Activated naive CD8-positive, alpha-beta T cell treated with anti-CD3 and anti-CD28 coated beads, Interleukin-2, amount 50 U/mL, for 24 hours (primary cell): ENCODE data around the gene ADAMTS2.
"Not testable (repeated sequence)": the region's sequence is repeated elsewhere in the genome, so short reads cannot be mapped to it uniquely, and the experiment has no call there.

Experiments
- ATAC-seq: fragments of 150-1000 bp; cut with Tn5 transposase; one replicate; pipeline ENCODE4 v1.10.0; 2021
- DNase-seq: peaks from one replicate; pipeline ENCODE4 v3.0.0; 2021
- H3K27ac Mint-ChIP-seq: one replicate; pipeline ENCODE4 v1.8.0; 2021; ENCODE audit warnings: mild to moderate bottlenecking, mixed read lengths
- H3K27me3 Mint-ChIP-seq: one replicate; pipeline ENCODE4 v1.8.0; 2021; ENCODE audit warnings: mixed read lengths
- H3K36me3 Mint-ChIP-seq: one replicate; pipeline ENCODE4 v1.8.0; 2021; ENCODE audit warnings: low read depth, mixed read lengths
- H3K4me1 Mint-ChIP-seq: one replicate; pipeline ENCODE4 v1.8.0; 2021; ENCODE audit warnings: mixed read lengths
- H3K4me3 Mint-ChIP-seq: one replicate; pipeline ENCODE4 v1.8.0; 2021; ENCODE audit warnings: mild to moderate bottlenecking, moderate library complexity, mixed read lengths
- H3K9me3 Mint-ChIP-seq: one replicate; pipeline ENCODE4 v1.8.0; 2021; ENCODE audit warnings: mixed read lengths

ADAMTS2 gene

GRCh38 chr5:179283908-179284307 lies 61.4 kb downstream of the ADAMTS2 start:
- H3K27ac Mint-ChIP-seq, H3K4me3 Mint-ChIP-seq, DNase-seq, H3K4me1 Mint-ChIP-seq, H3K36me3 Mint-ChIP-seq, H3K9me3 Mint-ChIP-seq, ATAC-seq, H3K27me3 Mint-ChIP-seq: not testable (repeated sequence)

- Mint-ChIP-seq H3K27ac (no peak overlapping the region), H3K36me3 (no peaks in the 10 kb centered on the region), H3K27me3 (no peaks in the 10 kb centered on the region), H3K9me3 (peaks cover 4% of the 10 kb centered on the region), H3K4me1 (no peaks in the 10 kb centered on the region), H3K4me3 (no peak overlapping the region)
- DNase-seq (no peak), ATAC-seq (no peak)
These were observed 63.6 kb downstream of the ADAMTS2 start for GRCh38 chr5:179281694-179282093.

- H3K9me3 Mint-ChIP-seq = peaks cover 4% of the 10 kb centered on the region
- H3K36me3 Mint-ChIP-seq = no peaks in the 10 kb centered on the region
- no peak for ATAC-seq
- H3K4me1 Mint-ChIP-seq = no peaks in the 10 kb centered on the region
- no peaks in the 10 kb centered on the region for H3K27me3 Mint-ChIP-seq
- no peak overlapping the region for H3K27ac Mint-ChIP-seq
- no peak for DNase-seq
- no peak overlapping the region for H3K4me3 Mint-ChIP-seq
These were observed 65.2 kb downstream of the ADAMTS2 start for GRCh38 chr5:179280095-179280490.

GRCh38 chr5:179279347-179280094 lies 65.7 kb downstream of the ADAMTS2 start:
- H3K27me3 Mint-ChIP-seq = no peaks in the 10 kb centered on the region

GRCh38 chr5:179278546-179278945 lies 66.7 kb downstream of the ADAMTS2 start:
- DNase-seq (no peak), ATAC-seq (no peak)
- Mint-ChIP-seq H3K27ac (no peak overlapping the region), H3K4me1 (no peaks in the 10 kb centered on the region), H3K9me3 (peaks cover 4% of the 10 kb centered on the region), H3K36me3 (no peaks in the 10 kb centered on the region), H3K27me3 (no peaks in the 10 kb centered on the region), H3K4me3 (no peak overlapping the region)

More at GRCh38 chr5:179279347-179280094, 65.7 kb downstream of the ADAMTS2 start:
- Mint-ChIP-seq H3K4me3 (no peak overlapping the region), H3K9me3 (peaks cover 4% of the 10 kb centered on the region), H3K4me1 (no peaks in the 10 kb centered on the region), H3K27ac (no peak overlapping the region), H3K36me3 (no peaks in the 10 kb centered on the region)
- ATAC-seq (no peak), DNase-seq (no peak)

- no peak overlapping the region for H3K4me3 Mint-ChIP-seq
- no peaks in the 10 kb centered on the region for H3K4me1 Mint-ChIP-seq
- ATAC-seq (no peak), DNase-seq (no peak)
- H3K9me3 Mint-ChIP-seq = peaks cover 4% of the 10 kb centered on the region
- no peak overlapping the region for H3K27ac Mint-ChIP-seq
- no peaks in the 10 kb centered on the region for H3K36me3 Mint-ChIP-seq
- H3K27me3 Mint-ChIP-seq = no peaks in the 10 kb centered on the region
These were observed 67.1 kb downstream of the ADAMTS2 start for GRCh38 chr5:179278119-179278518.

GRCh38 chr5:179276838-179277395 lies 68.3 kb downstream of the ADAMTS2 start:
- no peaks in the 10 kb centered on the region for H3K4me1 Mint-ChIP-seq
- no peaks in the 10 kb centered on the region for H3K36me3 Mint-ChIP-seq

GRCh38 chr5:179275941-179276837 lies 69.1 kb downstream of the ADAMTS2 start:
- no peaks in the 10 kb centered on the region for H3K4me1 Mint-ChIP-seq
- no peak for ATAC-seq
- H3K36me3 Mint-ChIP-seq = no peaks in the 10 kb centered on the region
- H3K4me3 Mint-ChIP-seq = no peak overlapping the region
- H3K9me3 Mint-ChIP-seq = no peaks in the 10 kb centered on the region
- no peak for DNase-seq
- H3K27ac Mint-ChIP-seq = no peak overlapping the region
- no peaks in the 10 kb centered on the region for H3K27me3 Mint-ChIP-seq

More at GRCh38 chr5:179276838-179277395, 68.3 kb downstream of the ADAMTS2 start:
- Mint-ChIP-seq H3K4me3 (no peak overlapping the region), H3K27me3 (no peaks in the 10 kb centered on the region), H3K9me3 (no peaks in the 10 kb centered on the region), H3K27ac (no peak overlapping the region)
- no peak for ATAC-seq
- no peak for DNase-seq

- Mint-ChIP-seq H3K9me3 (no peaks in the 10 kb centered on the region), H3K4me1 (no peaks in the 10 kb centered on the region), H3K36me3 (no peaks in the 10 kb centered on the region), H3K4me3 (no peak overlapping the region), H3K27me3 (no peaks in the 10 kb centered on the region), H3K27ac (no peak overlapping the region)
- DNase-seq (no peak), ATAC-seq (no peak)
These were observed 69.8 kb downstream of the ADAMTS2 start for GRCh38 chr5:179275381-179275878.

- Mint-ChIP-seq H3K36me3 (no peaks in the 10 kb centered on the region), H3K27ac (no peak overlapping the region), H3K4me1 (no peaks in the 10 kb centered on the region), H3K9me3 (no peaks in the 10 kb centered on the region), H3K27me3 (no peaks in the 10 kb centered on the region), H3K4me3 (no peak overlapping the region)
- DNase-seq (no peak), ATAC-seq (no peak)
These were observed 70.6 kb downstream of the ADAMTS2 start for GRCh38 chr5:179274321-179275315.

- no peaks in the 10 kb centered on the region for H3K9me3 Mint-ChIP-seq
- H3K4me3 Mint-ChIP-seq = no peak overlapping the region
- no peaks in the 10 kb centered on the region for H3K4me1 Mint-ChIP-seq
- H3K36me3 Mint-ChIP-seq = no peaks in the 10 kb centered on the region
- no peaks in the 10 kb centered on the region for H3K27me3 Mint-ChIP-seq
- no peak for DNase-seq
- no peak overlapping the region for H3K27ac Mint-ChIP-seq
- no peak for ATAC-seq
These were observed 71.7 kb downstream of the ADAMTS2 start for GRCh38 chr5:179273441-179274145.

GRCh38 chr5:179273073-179273435 lies 72.2 kb downstream of the ADAMTS2 start:
- Mint-ChIP-seq H3K27me3 (no peaks in the 10 kb centered on the region), H3K9me3 (no peaks in the 10 kb centered on the region), H3K36me3 (no peaks in the 10 kb centered on the region), H3K27ac (no peak overlapping the region), H3K4me3 (no peak overlapping the region), H3K4me1 (no peaks in the 10 kb centered on the region)
- DNase-seq (no peak), ATAC-seq (no peak)

GRCh38 chr5:179272326-179273072 lies 72.8 kb downstream of the ADAMTS2 start:
- no peak for ATAC-seq
- DNase-seq = no peak
- Mint-ChIP-seq H3K4me3 (no peak overlapping the region), H3K27me3 (no peaks in the 10 kb centered on the region), H3K4me1 (no peaks in the 10 kb centered on the region), H3K36me3 (no peaks in the 10 kb centered on the region), H3K9me3 (no peaks in the 10 kb centered on the region), H3K27ac (no peak overlapping the region)
